HEK293 (cell line): ENCODE data around the gene DRC7.

Experiments
- CTCF ChIA-PET: fragments of 350-600 bp; formaldehyde crosslinking; extraction: SDS; loops from one replicate; lab custom pipeline; 2021; ENCODE audit warnings: antibody characterized with exemption; lab: Yijun Ruan, JAX
- POLR2A ChIA-PET: fragments of 300-600 bp; formaldehyde crosslinking; extraction: SDS; loops from one replicate; lab custom pipeline; 2020; ENCODE audit warnings: antibody characterized with exemption, inconsistent platforms; lab: Yijun Ruan, JAX
- H3K27ac ChIP-seq: fragments of 200-500 bp; sonication (Bioruptor generic); 2 replicates; pipeline ENCODE4 v1.5.1; 2014; ENCODE audit warnings: low read depth, low read length, control low read depth, inconsistent platforms; ENCODE audit errors: extremely low read depth
- H3K36me3 ChIP-seq, 2 experiments: fragments of 200-500 bp in 1 of 2; sonication (Bioruptor generic) in 1 of 2; 1 replicate in 1 of 2; 2 replicates in 1 of 2; pipeline ENCODE4 v1.5.1; 2014 to 2017; ENCODE audit warnings: inconsistent platforms in 2 of 2, low read length in 2 of 2; ENCODE audit not compliant: control insufficient read depth in 2 of 2, insufficient read depth in 1 of 2
- H3K4me1 ChIP-seq: fragments of 200-500 bp; sonication (Bioruptor generic); 2 replicates; pipeline ENCODE4 v1.5.1; 2014; ENCODE audit warnings: mild to moderate bottlenecking, low read length, inconsistent platforms; ENCODE audit not compliant: control insufficient read depth, insufficient read depth
- H3K4me3 ChIP-seq: 2 replicates; pipeline ENCODE4 v1.5.1; 2011; ENCODE audit warnings: low read depth, mild to moderate bottlenecking, control low read depth, low read length, moderate library complexity
- H3K9me3 ChIP-seq: fragments of 200-500 bp; sonication (Bioruptor generic); 2 replicates; pipeline ENCODE4 v1.5.1; 2014; ENCODE audit warnings: low read depth, low read length, inconsistent platforms; ENCODE audit not compliant: control insufficient read depth, insufficient read depth
- ELK4 ChIP-seq: IDR thresholded peaks from 2 replicates; pipeline ENCODE4 v1.6.1; 2011; ENCODE audit warnings: mild to moderate bottlenecking, low read depth, low read length, borderline replicate concordance
- GLI4 ChIP-seq: fragments of 450-650 bp; formaldehyde crosslinking; IDR thresholded peaks from 2 replicates; pipeline ENCODE4 v1.5.1; 2016; ENCODE audit warnings: missing biosample characterization, missing genetic modification characterization
- KLF17 ChIP-seq: fragments of 450-650 bp; formaldehyde crosslinking; IDR thresholded peaks from 2 replicates; pipeline ENCODE4 v1.5.1; 2016; ENCODE audit warnings: missing biosample characterization, missing genetic modification characterization
- REST ChIP-seq: fragments of 450-650 bp; formaldehyde crosslinking; IDR thresholded peaks from 2 replicates; pipeline ENCODE4 v1.5.1; 2016; ENCODE audit warnings: missing biosample characterization, missing genetic modification characterization
- SETDB1 ChIP-seq: IDR thresholded peaks from one replicate; pipeline ENCODE4 v1.6.1; 2017; ENCODE audit warnings: mild to moderate bottlenecking, low read length, moderate library complexity, mixed read lengths; ENCODE audit not compliant: insufficient read length
- SP7 ChIP-seq: fragments of 450-650 bp; formaldehyde crosslinking; IDR thresholded peaks from 2 replicates; pipeline ENCODE4 v1.5.1; 2016; ENCODE audit warnings: missing biosample characterization, missing genetic modification characterization
- ZNF140 ChIP-seq: fragments of 450-650 bp; formaldehyde crosslinking; IDR thresholded peaks from 2 replicates; pipeline ENCODE4 v1.5.1; 2016; ENCODE audit warnings: missing biosample characterization, missing genetic modification characterization
- ZNF548 ChIP-seq: fragments of 450-650 bp; formaldehyde crosslinking; IDR thresholded peaks from 2 replicates; pipeline ENCODE4 v1.5.1; 2016; ENCODE audit warnings: missing biosample characterization, missing genetic modification characterization
- TF ChIP-seq, protein P1 (sequence below): fragments of 450-650 bp; formaldehyde crosslinking; IDR thresholded peaks from 2 replicates; pipeline ENCODE4 v1.5.1; 2016; ENCODE audit warnings: missing biosample characterization, missing genetic modification characterization, borderline replicate concordance
- TF ChIP-seq, protein P2 (sequence below): fragments of 450-650 bp; IDR thresholded peaks from 2 replicates; pipeline ENCODE4 v1.5.1; 2018; ENCODE audit warnings: missing biosample characterization, mild to moderate bottlenecking, missing genetic modification characterization

Gene DRC7

GRCh38 chr16:57740423-57741071 is 45.9 kb downstream of the DRC7 start (continued):
- no peak for TF ChIP-seq REST
- TF ChIP-seq ZNF140 = no peak
- TF ChIP-seq, protein P1, sequence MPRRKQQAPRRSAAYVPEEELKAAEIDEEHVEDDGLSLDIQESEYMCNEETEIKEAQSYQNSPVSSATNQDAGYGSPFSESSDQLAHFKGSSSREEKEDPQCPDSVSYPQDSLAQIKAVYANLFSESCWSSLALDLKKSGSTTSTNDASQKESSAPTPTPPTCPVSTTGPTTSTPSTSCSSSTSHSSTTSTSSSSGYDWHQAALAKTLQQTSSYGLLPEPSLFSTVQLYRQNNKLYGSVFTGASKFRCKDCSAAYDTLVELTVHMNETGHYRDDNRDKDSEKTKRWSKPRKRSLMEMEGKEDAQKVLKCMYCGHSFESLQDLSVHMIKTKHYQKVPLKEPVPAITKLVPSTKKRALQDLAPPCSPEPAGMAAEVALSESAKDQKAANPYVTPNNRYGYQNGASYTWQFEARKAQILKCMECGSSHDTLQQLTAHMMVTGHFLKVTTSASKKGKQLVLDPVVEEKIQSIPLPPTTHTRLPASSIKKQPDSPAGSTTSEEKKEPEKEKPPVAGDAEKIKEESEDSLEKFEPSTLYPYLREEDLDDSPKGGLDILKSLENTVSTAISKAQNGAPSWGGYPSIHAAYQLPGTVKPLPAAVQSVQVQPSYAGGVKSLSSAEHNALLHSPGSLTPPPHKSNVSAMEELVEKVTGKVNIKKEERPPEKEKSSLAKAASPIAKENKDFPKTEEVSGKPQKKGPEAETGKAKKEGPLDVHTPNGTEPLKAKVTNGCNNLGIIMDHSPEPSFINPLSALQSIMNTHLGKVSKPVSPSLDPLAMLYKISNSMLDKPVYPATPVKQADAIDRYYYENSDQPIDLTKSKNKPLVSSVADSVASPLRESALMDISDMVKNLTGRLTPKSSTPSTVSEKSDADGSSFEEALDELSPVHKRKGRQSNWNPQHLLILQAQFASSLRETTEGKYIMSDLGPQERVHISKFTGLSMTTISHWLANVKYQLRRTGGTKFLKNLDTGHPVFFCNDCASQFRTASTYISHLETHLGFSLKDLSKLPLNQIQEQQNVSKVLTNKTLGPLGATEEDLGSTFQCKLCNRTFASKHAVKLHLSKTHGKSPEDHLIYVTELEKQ = no peak
- TF ChIP-seq, protein P2, sequence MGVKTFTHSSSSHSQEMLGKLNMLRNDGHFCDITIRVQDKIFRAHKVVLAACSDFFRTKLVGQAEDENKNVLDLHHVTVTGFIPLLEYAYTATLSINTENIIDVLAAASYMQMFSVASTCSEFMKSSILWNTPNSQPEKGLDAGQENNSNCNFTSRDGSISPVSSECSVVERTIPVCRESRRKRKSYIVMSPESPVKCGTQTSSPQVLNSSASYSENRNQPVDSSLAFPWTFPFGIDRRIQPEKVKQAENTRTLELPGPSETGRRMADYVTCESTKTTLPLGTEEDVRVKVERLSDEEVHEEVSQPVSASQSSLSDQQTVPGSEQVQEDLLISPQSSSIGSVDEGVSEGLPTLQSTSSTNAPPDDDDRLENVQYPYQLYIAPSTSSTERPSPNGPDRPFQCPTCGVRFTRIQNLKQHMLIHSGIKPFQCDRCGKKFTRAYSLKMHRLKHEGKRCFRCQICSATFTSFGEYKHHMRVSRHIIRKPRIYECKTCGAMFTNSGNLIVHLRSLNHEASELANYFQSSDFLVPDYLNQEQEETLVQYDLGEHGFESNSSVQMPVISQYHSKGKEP (tag by site-specific recombination) = no peak

GRCh38 chr16:57741660-57742191 is 47.1 kb downstream of the DRC7 start:
- Histone ChIP-seq H3K4me3 (no peak overlapping the region), H3K9me3 (no peaks in the 10 kb centered on the region), H3K4me1 (peaks cover 4% of the 10 kb centered on the region; the same call in 1 of the 2 replicates), H3K27ac (no peak overlapping the region), H3K36me3 (peaks cover 0 to 68% of the 10 kb centered on the region in 2 experiments; a peak in 2 of 3 replicates)
- TF ChIP-seq SP7 (tag by site-specific recombination) (no peak), GLI4 (tag by site-specific recombination) (no peak)
- ChIA-PET POLR2A (no interaction called here), CTCF (interaction anchor here (0.5 to 1.3 kb wide), 3 partner anchors 15 to 165 kb away, joined by 3 to 7 read pairs (median 4); no protein-coding TSS in a partner anchor)

- no peaks in the 10 kb centered on the region for H3K9me3 ChIP-seq
- CTCF ChIA-PET = interaction anchor here (1.3 kb wide), 1 partner anchor 14 kb away, joined by 7 read pairs; no protein-coding TSS in a partner anchor
- H3K4me1 ChIP-seq = no peaks in the 10 kb centered on the region
- no peak overlapping the region for H3K27ac ChIP-seq
- no peak overlapping the region for H3K4me3 ChIP-seq
- TF ChIP-seq SP7 (tag by site-specific recombination) = peak; percentile 89
- peak; percentile 37; the same call in 1 of the 2 replicates for TF ChIP-seq KLF17 (tag by site-specific recombination)
- TF ChIP-seq, protein P1 = no peak
- TF ChIP-seq ELK4 = no peak
- TF ChIP-seq ZNF548 (tag by site-specific recombination) = no peak
- no peak for TF ChIP-seq SETDB1
- TF ChIP-seq, all 188 proteins: peak for 2
- peaks cover 0 to 67% of the 10 kb centered on the region in 2 experiments; a peak in 2 of 3 replicates for H3K36me3 ChIP-seq
- POLR2A ChIA-PET = no interaction called here
Observed at GRCh38 chr16:57742543-57742942, 47.9 kb downstream of the DRC7 start.
